Measurements from ENCODE around the gene PACRG. TPM values are rescaled to one million over a fixed set of nuclear protein-coding genes. Genes with fewer than 3 reads are reported as not detected.

Gene PACRG
- total RNA-seq, 1 experiment from 2014 or later: 0.26 TPM

- Mint-ChIP-seq H3K27me3 (ENCODE audit: low read depth) (peaks cover 4% of the 10 kb centered on the region; the same call in 1 of the 2 replicates), H3K27ac (no peak overlapping the region; a peak in 1 of 7 replicates), H3K36me3 (ENCODE audit: insufficient read depth in 1 of 3, low read depth in 3 of 3) (no peaks in the 10 kb centered on the region), H3K4me3 (no peak overlapping the region), H3K4me1 (peaks cover 13 to 18% of the 10 kb centered on the region in 2 experiments), H3K9me3 (no peaks in the 10 kb centered on the region)
- Histone ChIP-seq H2BK20ac (ENCODE audit: low read depth, low read length, poor library complexity, severe bottlenecking) (no peak overlapping the region), H3K18ac (ENCODE audit: insufficient read length, low read depth, low read length) (no peak overlapping the region), H2BK5ac (ENCODE audit: insufficient read length, low read length) (no peak overlapping the region), H3K56ac (ENCODE audit: insufficient read length, low read depth, low read length) (no peak overlapping the region), H3K9me3 (ENCODE audit: control insufficient read depth, low read depth, low read length) (no peaks in the 10 kb centered on the region), H3K27me3 (ENCODE audit: insufficient read depth, low read length) (no peaks in the 10 kb centered on the region), H3K79me1 (ENCODE audit: insufficient read depth, low read depth, low read length, poor library complexity, severe bottlenecking) (no peaks in the 10 kb centered on the region), H2BK15ac (ENCODE audit: low read depth, low read length) (no peak overlapping the region), H4K8ac (replicated peaks; ENCODE audit: insufficient read length, low read depth, low read length) (no peak overlapping the region), H3K23ac (ENCODE audit: insufficient read length, low read depth, low read length) (no peak overlapping the region), H3K23me2 (ENCODE audit: insufficient read length, low read depth, low read length, poor library complexity, severe bottlenecking) (no peaks in the 10 kb centered on the region), H2AK5ac (ENCODE audit: insufficient read length, low read length) (no peak overlapping the region), H2BK120ac (ENCODE audit: low read depth, low read length, poor library complexity, severe bottlenecking) (no peak overlapping the region), H4K5ac (ENCODE audit: insufficient read length, low read depth, low read length) (no peak overlapping the region), H3K27ac (ENCODE audit: insufficient read length, low read depth, low read length) (no peak overlapping the region), H3K4me2 (ENCODE audit: insufficient read depth, insufficient read length, low read length) (no peak overlapping the region), H3K9ac (ENCODE audit: extremely low read depth, insufficient read length, low read length) (no peak overlapping the region), H3K4ac (ENCODE audit: low read depth, low read length) (no peak overlapping the region), H3T11ph (ENCODE audit: low read length) (no peak overlapping the region), H2BK12ac (ENCODE audit: insufficient read length, low read depth, low read length) (no peak overlapping the region), H3K79me2 (ENCODE audit: insufficient read depth, low read length) (no peaks in the 10 kb centered on the region), H4K91ac (ENCODE audit: insufficient read length, low read depth, low read length) (no peak overlapping the region), H3K4me1 (ENCODE audit: insufficient read depth, low read length) (no peaks in the 10 kb centered on the region), H3K14ac (ENCODE audit: insufficient read depth, low read length) (no peak overlapping the region), H4K20me1 (ENCODE audit: control insufficient read depth, insufficient read depth, insufficient read length) (no peaks in the 10 kb centered on the region), H2AFZ (ENCODE audit: low read length) (no peak overlapping the region)
- WGBS (ENCODE audit: extremely low coverage, insufficient read length, low lambda C conversion rate): no CpG with 5 or more reads among the region's 3 CpGs
- no peak for TF ChIP-seq CTCF (conservative IDR thresholded peaks at IDR 0.05)
- no peak for DNase-seq
These were observed 448.3 kb downstream of the PACRG start for GRCh38 chr6:163176097-163176496.
